Omental fat pad (tissue), 4 donors: ENCODE measurements around the gene HNRNPA3. TPM values are rescaled to one million over a fixed set of nuclear protein-coding genes. Genes with fewer than 3 reads are reported as not detected.

Experiments
- ATAC-seq: fragments of 150-250 bp; one replicate; pipeline ENCODE4 v1.9.1; 2016; ENCODE audit warnings: mild to moderate bottlenecking, moderate library complexity; ENCODE audit not compliant: low FRiP score
- DNase-seq: peaks from one replicate; pipeline ENCODE4 v3.0.0-alpha.2; 2019; ENCODE audit warnings: low spot score
- CTCF ChIP-seq, 3 donors: fragments of 450-650 bp; IDR thresholded peaks; one replicate each; pipeline ENCODE4 v1.5.1; 2016 to 2017; ENCODE audit warnings: antibody characterized with exemption in 3 of 3, mild to moderate bottlenecking in 3 of 3, moderate library complexity in 2 of 3
- total RNA-seq, 4 donors: library from RNA; depleted of rRNA; stranded (reverse); fragments of >200 nt; gene quantifications; one replicate each; pipeline ENCODE4 v1.1.0, GENCODE V29; 2016

The HNRNPA3 gene
- total RNA-seq: 10 to 100 TPM; 53.1 to 92.4 (median 67.0) TPM

- TF ChIP-seq CTCF (IDR thresholded peaks at IDR 0.05): no peak
- DNase-seq: peak; percentile 97
- ATAC-seq: peak; percentile 97
Measured at GRCh38 chr2:177212106-177212890, at the start of gene HNRNPA3. TSS of gene HNRNPA3 (plus strand) at chr2:177212794. CDS start at chr2:177212800, 6 bp downstream.

- no peak for DNase-seq
- no peak for ATAC-seq
- no peak for TF ChIP-seq CTCF (IDR thresholded peaks at IDR 0.05)
Measured at GRCh38 chr2:177164131-177164530, 48.5 kb upstream of the HNRNPA3 start.

DNA sequence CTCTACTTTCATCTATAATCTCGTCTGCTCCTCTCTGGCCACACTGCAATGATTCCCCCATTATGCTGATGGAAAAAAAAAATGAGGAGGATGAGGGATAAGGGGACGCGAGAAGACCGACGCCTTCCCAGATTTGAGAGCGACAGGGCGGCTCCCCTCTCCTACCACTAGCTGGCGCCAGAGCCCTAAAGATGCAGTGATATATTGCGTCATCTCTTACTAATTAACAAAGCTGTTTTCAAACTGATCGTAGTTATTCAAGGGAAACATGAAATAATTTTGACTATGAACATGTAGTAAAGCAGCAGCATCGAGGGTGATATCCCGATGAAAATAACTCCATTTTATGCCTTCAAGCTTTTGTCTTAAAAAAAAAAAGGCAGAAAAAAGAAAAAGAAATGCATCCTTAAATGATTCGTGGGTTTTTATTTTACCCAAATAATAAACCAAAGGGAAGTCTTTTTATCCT is 48.0 kb upstream of the HNRNPA3 start:
- peak; percentile 77 for DNase-seq
- peak; percentile 76 for ATAC-seq
- TF ChIP-seq CTCF (IDR thresholded peaks at IDR 0.05): peak in 2 of 3 donors; percentile 86 to 96

DNA sequence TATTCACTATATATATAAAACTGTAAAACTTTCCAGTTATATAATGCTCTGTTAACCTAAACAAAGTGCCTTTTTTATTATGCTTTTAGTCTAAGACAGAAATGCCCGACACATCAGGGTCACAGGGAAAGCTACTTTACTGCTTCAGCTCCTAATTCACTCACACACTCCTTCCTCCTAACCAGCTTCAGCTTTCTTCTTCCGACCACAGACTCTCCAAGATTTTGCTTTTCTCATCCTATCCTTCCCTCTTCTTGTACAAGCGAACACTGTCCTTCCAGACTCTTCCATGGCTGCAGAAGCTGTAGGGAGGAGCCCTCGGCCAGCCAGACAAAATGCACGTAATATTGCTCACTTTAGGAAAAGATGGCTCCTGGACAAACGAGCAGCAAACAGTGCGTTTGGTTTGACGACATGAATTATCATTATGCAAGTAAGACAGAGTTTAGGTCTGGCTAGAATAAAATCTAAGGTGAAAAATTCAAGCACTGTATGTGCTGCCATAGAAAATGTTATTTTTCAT is 47.5 kb upstream of the HNRNPA3 start:
- no peak for TF ChIP-seq CTCF (IDR thresholded peaks at IDR 0.05)
- DNase-seq (no peak), ATAC-seq (no peak)

GRCh38 chr2:177165721-177166711 is 46.6 kb upstream of the HNRNPA3 start:
- peak; percentile 65 for ATAC-seq
- TF ChIP-seq CTCF (IDR thresholded peaks at IDR 0.05): no peak
- DNase-seq: no peak

GRCh38 chr2:177169810-177170514 is 42.6 kb upstream of the HNRNPA3 start:
- TF ChIP-seq CTCF (IDR thresholded peaks at IDR 0.05): no peak
- ATAC-seq (no peak), DNase-seq (no peak)
